GM10266 (cell line): ENCODE measurements around the gene EME2.

Source experiments
- DNase-seq: peaks from one replicate; pipeline ENCODE4 v3.0.0; 2012; ENCODE audit errors: extremely low spot score
- TF ChIP-seq, protein P1 (sequence below): IDR thresholded peaks from 2 replicates; pipeline ENCODE4 v1.5.1; 2012; ENCODE audit warnings: mild to moderate bottlenecking, low read depth; ENCODE audit not compliant: control insufficient read depth, insufficient read depth; ENCODE audit errors: missing control alignments

EME2 gene

DNA sequence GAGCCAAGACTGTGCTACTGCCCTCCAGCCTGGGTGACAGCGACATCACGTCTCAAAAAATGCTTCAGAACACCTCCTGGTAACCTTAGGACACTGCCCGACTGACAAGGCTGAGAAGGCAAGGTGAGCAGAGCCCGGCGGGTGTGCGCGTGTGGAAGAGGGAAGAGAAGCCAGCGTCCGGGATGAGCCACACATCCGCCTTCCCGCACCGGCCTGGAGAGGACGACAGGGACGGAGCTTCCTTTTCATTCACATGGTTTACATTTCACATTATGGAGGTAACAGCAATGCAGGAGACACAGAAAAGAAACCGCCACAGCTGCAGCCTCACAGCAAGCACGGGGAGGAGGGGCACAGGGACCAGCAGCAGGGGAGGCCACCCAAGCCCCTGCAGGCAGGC is 37.5 kb downstream of the EME2 start:
- TF ChIP-seq, protein P1, sequence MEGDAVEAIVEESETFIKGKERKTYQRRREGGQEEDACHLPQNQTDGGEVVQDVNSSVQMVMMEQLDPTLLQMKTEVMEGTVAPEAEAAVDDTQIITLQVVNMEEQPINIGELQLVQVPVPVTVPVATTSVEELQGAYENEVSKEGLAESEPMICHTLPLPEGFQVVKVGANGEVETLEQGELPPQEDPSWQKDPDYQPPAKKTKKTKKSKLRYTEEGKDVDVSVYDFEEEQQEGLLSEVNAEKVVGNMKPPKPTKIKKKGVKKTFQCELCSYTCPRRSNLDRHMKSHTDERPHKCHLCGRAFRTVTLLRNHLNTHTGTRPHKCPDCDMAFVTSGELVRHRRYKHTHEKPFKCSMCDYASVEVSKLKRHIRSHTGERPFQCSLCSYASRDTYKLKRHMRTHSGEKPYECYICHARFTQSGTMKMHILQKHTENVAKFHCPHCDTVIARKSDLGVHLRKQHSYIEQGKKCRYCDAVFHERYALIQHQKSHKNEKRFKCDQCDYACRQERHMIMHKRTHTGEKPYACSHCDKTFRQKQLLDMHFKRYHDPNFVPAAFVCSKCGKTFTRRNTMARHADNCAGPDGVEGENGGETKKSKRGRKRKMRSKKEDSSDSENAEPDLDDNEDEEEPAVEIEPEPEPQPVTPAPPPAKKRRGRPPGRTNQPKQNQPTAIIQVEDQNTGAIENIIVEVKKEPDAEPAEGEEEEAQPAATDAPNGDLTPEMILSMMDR, result no peak
- no peak for DNase-seq

DNA sequence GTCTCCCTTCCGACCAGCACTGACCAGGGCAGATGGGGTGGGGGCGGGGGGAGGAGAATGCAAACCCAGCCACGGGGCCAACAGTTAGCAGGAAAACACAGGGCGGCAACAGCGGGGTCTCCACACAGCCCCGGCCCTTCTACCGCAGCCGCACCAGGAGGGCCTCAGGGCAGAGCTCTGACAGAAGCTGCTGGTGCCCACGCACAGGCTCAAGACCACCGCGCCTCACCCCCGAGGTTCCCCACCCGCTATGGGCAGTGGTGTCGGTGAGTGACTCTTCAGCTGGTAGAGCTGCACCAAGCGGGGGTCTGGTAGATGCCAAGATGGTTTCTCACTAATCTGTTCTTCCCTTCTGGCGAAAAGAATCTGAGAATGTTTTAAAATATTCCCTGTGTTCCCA is 37.9 kb downstream of the EME2 start:
- TF ChIP-seq, protein P1, result no peak

DNA sequence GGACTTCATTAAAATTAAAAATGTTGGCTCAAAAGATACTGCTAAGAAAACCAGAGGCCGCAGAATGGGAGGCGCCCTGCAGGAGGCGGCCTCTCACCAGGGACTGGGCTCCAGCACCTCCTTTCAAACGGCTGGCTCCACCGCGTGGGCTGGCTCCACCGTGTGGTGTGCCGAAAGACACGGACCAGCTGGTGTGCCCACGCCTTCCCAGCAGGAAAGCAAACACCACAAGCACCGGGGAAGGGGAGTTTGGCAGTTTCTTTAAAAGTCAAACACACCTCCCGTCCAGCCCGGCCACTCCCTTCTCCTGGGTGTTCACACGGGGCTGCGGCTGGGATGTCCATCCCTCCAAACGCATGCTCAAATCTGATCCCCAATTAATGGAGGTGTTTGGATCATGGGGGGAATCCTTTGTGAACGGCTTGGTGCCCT is 40.1 kb downstream of the EME2 start:
- no peak for DNase-seq
- TF ChIP-seq, protein P1, result no peak

More for the DNA sequence above, 37.9 kb downstream of the EME2 start:
- DNase-seq, result no peak

DNA sequence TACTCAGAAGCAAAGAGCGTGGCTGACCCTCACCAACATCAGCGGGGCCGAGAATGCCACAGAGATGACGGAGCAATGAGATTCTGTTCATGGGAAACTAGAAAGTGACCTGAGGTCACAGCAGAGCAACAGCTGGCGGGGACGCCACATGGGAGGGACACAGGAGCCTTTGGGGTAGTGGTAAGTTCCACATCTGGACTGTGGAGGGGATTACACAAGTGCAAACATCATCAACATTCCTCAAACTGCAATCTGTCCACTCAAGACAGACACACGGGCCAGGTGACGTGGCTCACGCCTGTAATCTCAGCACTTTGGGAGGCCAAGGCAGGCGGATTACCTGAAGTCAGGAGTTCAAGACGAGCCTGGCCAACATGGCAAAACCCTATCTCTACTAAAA is 42.9 kb downstream of the EME2 start:
- TF ChIP-seq, protein P1, result no peak
- no peak for DNase-seq

DNA sequence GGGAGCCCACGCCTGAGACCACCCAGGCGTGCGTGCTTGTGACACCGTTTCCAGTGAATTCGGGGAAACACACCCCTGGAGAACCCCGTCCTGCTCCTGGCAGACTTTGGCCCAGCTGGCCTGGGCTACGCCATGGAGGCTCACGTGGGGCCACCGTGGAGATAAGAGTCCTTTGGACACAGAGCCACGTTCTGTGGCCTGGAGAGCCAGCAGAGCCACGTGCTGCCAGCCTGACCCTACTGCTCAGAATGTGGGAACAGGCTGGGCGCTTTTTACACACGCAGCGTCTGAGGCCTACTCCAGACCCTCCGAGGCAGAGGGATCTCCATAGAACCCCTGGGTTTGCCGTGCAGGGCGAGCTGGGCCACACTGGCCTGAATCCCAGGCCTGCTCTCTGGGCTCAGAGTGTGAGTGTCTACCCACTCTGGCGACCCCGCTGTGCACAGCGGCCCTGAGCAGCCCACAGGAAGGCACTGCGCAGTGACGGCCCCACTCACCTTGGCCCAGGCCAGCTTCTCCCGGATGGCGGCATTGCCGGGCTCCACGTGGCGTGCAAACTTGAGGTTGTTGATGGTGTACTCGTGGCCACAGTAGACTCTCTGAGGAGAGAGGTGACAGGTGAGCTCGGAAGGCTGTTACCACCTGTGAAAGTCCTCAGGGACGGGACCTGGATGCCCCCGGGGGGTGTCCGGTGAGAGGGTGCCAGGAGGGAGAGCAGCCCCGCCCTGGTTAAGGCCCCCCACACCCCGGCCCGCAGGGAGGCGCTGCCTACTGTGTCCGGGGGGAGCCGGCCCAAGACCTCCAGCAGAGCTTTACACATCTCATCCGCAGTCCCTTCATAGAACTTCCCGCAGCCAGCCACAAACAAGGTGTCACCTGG is 44.0 kb downstream of the EME2 start:
- no peak for DNase-seq
- TF ChIP-seq, protein P1, result no peak

DNA sequence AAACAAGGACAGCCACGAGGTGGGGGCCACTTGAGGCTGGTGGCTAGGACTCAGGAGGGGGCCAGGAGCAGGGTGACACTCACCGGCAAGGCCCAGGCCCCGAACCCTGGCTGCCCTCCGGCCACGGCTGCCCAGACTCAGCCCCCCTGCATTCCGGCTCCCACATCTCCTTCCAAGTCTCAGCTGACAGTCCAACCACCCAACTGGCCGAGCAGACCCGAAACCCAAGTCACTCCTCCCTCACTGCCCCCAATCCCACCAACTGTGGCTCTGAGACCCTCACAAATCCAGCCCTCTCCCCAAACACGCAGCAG is 44.6 kb downstream of the EME2 start:
- TF ChIP-seq, protein P1, result no peak
- DNase-seq, result no peak

DNA sequence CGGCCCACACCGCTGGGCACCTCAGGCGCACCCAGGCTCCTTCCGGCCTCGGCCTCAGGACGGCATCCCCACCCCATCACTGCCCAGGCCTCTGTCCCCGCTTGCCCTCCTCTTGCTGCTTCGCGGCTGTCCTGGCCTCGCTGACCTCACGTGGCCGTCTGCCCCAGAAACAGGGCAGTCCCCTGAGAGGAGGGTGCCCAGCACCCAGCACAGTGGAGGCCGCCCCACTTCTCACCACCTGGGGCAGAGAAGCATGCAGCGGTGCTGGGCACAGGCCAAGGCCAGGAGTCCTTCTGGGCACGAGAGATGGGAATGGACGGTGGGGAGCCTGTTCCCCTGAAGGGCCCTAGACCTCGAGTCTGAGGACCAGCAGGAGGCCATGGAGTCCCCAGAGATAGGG is 45.1 kb downstream of the EME2 start:
- TF ChIP-seq, protein P1, result no peak
- no peak for DNase-seq
